Erythroblast (primary cell): ENCODE results near the gene CDT1.

Experiments
- GATA1 ChIP-seq: IDR thresholded peaks from 2 replicates; pipeline ENCODE4 v1.6.1; 2011; ENCODE audit warnings: low read depth, mild to moderate bottlenecking, control low read depth, low read length, moderate library complexity
- POLR2A ChIP-seq: IDR thresholded peaks from 2 replicates; pipeline ENCODE4 v1.6.1; 2011; ENCODE audit warnings: mild to moderate bottlenecking, low read length

DNA sequence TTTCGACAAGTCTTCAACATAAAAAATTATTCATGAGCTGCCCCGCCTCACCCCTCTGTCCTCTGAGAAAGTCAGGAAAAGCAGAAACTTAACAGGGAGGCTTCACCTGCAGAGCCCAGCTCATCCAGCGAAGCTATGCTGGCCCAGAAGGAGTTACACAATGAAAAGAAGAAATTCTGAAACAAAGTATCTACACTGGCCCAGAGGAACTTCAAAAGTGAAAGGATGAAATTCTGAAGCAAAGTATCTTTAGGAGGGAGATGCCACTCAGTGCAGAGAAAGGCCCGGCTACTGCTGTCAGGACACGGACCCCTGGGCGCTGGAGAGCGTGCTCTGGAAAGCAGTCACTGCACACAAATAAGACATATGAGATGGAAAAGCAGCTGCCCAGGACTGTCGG, 51.6 kb downstream of the CDT1 start:
- TF ChIP-seq POLR2A (no peak), GATA1 (no peak)
